H1 (cell line): ENCODE results near the gene POU6F2. TPM values are rescaled to one million over a fixed set of nuclear protein-coding genes. Genes with fewer than 3 reads are reported as not detected.

Experiments used
- ASH2L ChIP-seq: fragments of 200-600, 300-600 bp; sonication (generic); IDR thresholded peaks from one replicate; pipeline ENCODE4 v1.7.1; 2017; ENCODE audit warnings: low read length
- CTCF ChIP-seq, 3 experiments: IDR thresholded peaks; 1 replicate in 2 of 3; 2 replicates in 1 of 3; pipeline versions ENCODE4 v1.5.1 to v1.6.1; 2011; ENCODE audit warnings: low read length in 3 of 3, mild to moderate bottlenecking in 3 of 3, inconsistent platforms in 2 of 3, low read depth in 1 of 3, moderate library complexity in 1 of 3; ENCODE audit not compliant: insufficient read depth in 1 of 3; ENCODE audit errors: control extremely low read depth in 1 of 3
- SP1 ChIP-seq: IDR thresholded peaks from 2 replicates; pipeline ENCODE4 v1.6.1; 2011; ENCODE audit warnings: low read depth, low read length
- TBP ChIP-seq: IDR thresholded peaks from 2 replicates; pipeline ENCODE4 v1.6.1; 2011; ENCODE audit warnings: low read depth, low read length, improper control_type of control experiment
- USF2 ChIP-seq: IDR thresholded peaks from 2 replicates; pipeline ENCODE4 v1.6.1; 2011; ENCODE audit warnings: low read length, improper control_type of control experiment
- polyA plus RNA-seq, 7 experiments: library from polyadenylated mRNA; depleted of rRNA in 3 of 7; stranded (reverse) in 5 of 7; unstranded in 2 of 7; fragments of >200 nt in 5 of 7; fragments of 200-250 nt in 2 of 7; gene quantifications; 1 replicate in 5 of 7; 2 replicates in 1 of 7; 4 replicates in 1 of 7; pipeline versions ENCODE4 v1.2.1 to v1.2.3, GENCODE V29; 2011 to 2013; ENCODE audit warnings: missing spikeins in 2 of 7, mixed read lengths in 2 of 7
- total RNA-seq: library from RNA; stranded (reverse); fragmentation: NEBNext Ultra II Directional; extraction: Animal tissue kit (Norgen Biotek cat#: 25700); gene quantifications from 2 replicates; pipeline ENCODE4 v1.2.1, GENCODE V29; 2021

POU6F2 gene
- total and polyA plus RNA-seq, 2 of the 8 experiments (the other 6 are each of a cell fraction or from before 2014, with no cell fraction given): 1.1 to 2.0 TPM

DNA sequence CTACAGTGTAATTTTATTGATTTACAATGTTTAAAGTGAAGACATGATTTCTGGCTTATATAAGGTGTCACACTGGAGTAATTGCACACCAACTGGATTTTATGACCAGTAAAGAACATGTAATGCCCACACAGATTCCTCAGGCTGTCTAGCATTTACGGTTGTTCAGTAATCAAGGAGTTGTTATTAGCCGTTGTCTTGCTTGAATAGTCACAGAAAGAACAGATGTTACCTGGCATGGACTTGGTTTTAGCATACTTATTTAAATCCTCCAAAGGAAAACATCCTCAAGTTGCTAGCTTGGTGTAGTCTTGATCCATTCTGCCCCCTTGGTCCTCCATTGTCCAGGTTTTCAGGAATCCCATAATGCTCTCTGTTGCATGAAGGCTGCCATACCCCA lies 65.8 kb downstream of the POU6F2 start (continued):
- TF ChIP-seq USF2 (no peak), SP1 (no peak), ASH2L (no peak), TBP (no peak), CTCF (IDR thresholded peaks at IDR 0.05; ENCODE audit: control extremely low read depth in 1 of 3, insufficient read depth in 1 of 3, low read depth in 1 of 3, low read length in 3 of 3) (no peak)
